ENCODE data around the gene NPEPPS. TPM values are rescaled to one million over a fixed set of nuclear protein-coding genes. Genes with fewer than 3 reads are reported as not detected.

The NPEPPS gene
- total RNA-seq, 1 experiment from 2014 or later = 137 TPM

- H3K36me3 ChIP-seq (ENCODE audit: control insufficient read depth, insufficient read depth, low read length) = no peaks in the 10 kb centered on the region
- H3K9me3 ChIP-seq (ENCODE audit: control insufficient read depth, insufficient read depth, low read depth, low read length) = no peaks in the 10 kb centered on the region
- H3K4me1 ChIP-seq (ENCODE audit: control insufficient read depth, insufficient read depth, low read length) = no peaks in the 10 kb centered on the region
- in situ Hi-C loops (cut with HindIII; ENCODE audit: low pct_unique_long_range_greater_than_20kb, low sequenced_read_pairs) (no loop called here), intact Hi-C loops (cut with micrococcal nuclease; ENCODE audit: unreplicated experiment) (no loop called here)
- DNase-seq (ENCODE audit: low read depth, low spot score) = no peak
- no peaks in the 10 kb centered on the region for H3K27me3 ChIP-seq (ENCODE audit: control insufficient read depth, insufficient read depth, low read length)
- H3K4me3 ChIP-seq (ENCODE audit: low read depth in 2 of 2, low read length in 2 of 2) = no peak overlapping the region
- TF ChIP-seq TCF7L2 (IDR thresholded peaks at IDR 0.05; ENCODE audit: low read depth, low read length) (no peak), POLR2AphosphoS5 (IDR thresholded peaks at IDR 0.05; ENCODE audit: low read depth, low read length) (no peak), REST (IDR thresholded peaks at IDR 0.05; ENCODE audit: insufficient read depth in 1 of 2, low read depth in 2 of 2, low read length in 1 of 2) (no peak), SIN3A (IDR thresholded peaks at IDR 0.05; ENCODE audit: borderline replicate concordance, insufficient read depth, low read depth, low read length) (no peak)
- TF ChIP-seq, protein P1, sequence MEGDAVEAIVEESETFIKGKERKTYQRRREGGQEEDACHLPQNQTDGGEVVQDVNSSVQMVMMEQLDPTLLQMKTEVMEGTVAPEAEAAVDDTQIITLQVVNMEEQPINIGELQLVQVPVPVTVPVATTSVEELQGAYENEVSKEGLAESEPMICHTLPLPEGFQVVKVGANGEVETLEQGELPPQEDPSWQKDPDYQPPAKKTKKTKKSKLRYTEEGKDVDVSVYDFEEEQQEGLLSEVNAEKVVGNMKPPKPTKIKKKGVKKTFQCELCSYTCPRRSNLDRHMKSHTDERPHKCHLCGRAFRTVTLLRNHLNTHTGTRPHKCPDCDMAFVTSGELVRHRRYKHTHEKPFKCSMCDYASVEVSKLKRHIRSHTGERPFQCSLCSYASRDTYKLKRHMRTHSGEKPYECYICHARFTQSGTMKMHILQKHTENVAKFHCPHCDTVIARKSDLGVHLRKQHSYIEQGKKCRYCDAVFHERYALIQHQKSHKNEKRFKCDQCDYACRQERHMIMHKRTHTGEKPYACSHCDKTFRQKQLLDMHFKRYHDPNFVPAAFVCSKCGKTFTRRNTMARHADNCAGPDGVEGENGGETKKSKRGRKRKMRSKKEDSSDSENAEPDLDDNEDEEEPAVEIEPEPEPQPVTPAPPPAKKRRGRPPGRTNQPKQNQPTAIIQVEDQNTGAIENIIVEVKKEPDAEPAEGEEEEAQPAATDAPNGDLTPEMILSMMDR (IDR thresholded peaks at IDR 0.05) = no peak
- CTCF ChIA-PET = interaction anchor here (0.5 to 0.7 kb wide), 2 partner anchors 19 to 82 kb away, joined by 4 to 6 read pairs; no protein-coding TSS in a partner anchor
- H3K27ac ChIP-seq (ENCODE audit: low read length) = no peak overlapping the region
- POLR2A ChIA-PET = no interaction called here
- no peak for ATAC-seq
- no TSS peak for BruUV-seq (replicated peaks)
Measured at GRCh38 chr17:47629826-47630225, 98.9 kb downstream of the NPEPPS start.

GRCh38 chr17:47630614-47631013 is 99.7 kb downstream of the NPEPPS start:
- ChIA-PET POLR2A (interaction anchor here (0.6 to 0.7 kb wide), 2 partner anchors 12 to 14 kb away, joined by 4 to 5 read pairs; no protein-coding TSS in a partner anchor), CTCF (interaction anchor here (0.5 kb wide), 1 partner anchor 11 kb away, joined by 11 read pairs; no protein-coding TSS in a partner anchor)
- Histone ChIP-seq H3K4me1 (ENCODE audit: control insufficient read depth, insufficient read depth, low read length) (no peaks in the 10 kb centered on the region), H3K27ac (ENCODE audit: low read length) (no peak overlapping the region), H3K9me3 (ENCODE audit: control insufficient read depth, insufficient read depth, low read depth, low read length) (no peaks in the 10 kb centered on the region), H3K36me3 (ENCODE audit: control insufficient read depth, insufficient read depth, low read length) (no peaks in the 10 kb centered on the region), H3K27me3 (ENCODE audit: control insufficient read depth, insufficient read depth, low read length) (no peaks in the 10 kb centered on the region), H3K4me3 (ENCODE audit: low read depth in 2 of 2, low read length in 2 of 2) (no peak overlapping the region)
- TF ChIP-seq POLR2AphosphoS5 (IDR thresholded peaks at IDR 0.05; ENCODE audit: low read depth, low read length) = no peak
- no peak for TF ChIP-seq SIN3A (IDR thresholded peaks at IDR 0.05; ENCODE audit: borderline replicate concordance, insufficient read depth, low read depth, low read length)
- no peak for TF ChIP-seq TCF7L2 (IDR thresholded peaks at IDR 0.05; ENCODE audit: low read depth, low read length)
- no peak for TF ChIP-seq REST (IDR thresholded peaks at IDR 0.05; ENCODE audit: insufficient read depth in 1 of 2, low read depth in 2 of 2, low read length in 1 of 2)
- TF ChIP-seq, protein P1 (IDR thresholded peaks at IDR 0.05) = no peak
- ATAC-seq (no peak), DNase-seq (ENCODE audit: low read depth, low spot score) (no peak)
- BruUV-seq (replicated peaks) = no TSS peak
- in situ Hi-C loops (cut with HindIII; ENCODE audit: low pct_unique_long_range_greater_than_20kb, low sequenced_read_pairs) = no loop called here
- intact Hi-C loops (cut with micrococcal nuclease; ENCODE audit: unreplicated experiment) = no loop called here

Data from Panc1 (cell line).